ENCODE results near the gene HDGFL2. TPM values are rescaled to one million over a fixed set of nuclear protein-coding genes. Genes with fewer than 3 reads are reported as not detected.

HDGFL2 gene
- total and polyA plus RNA-seq, 4 donors: 3.4 to 15.7 (median 14.1) TPM

- H3K36me3 ChIP-seq (ENCODE audit: control insufficient read depth in 4 of 4, insufficient read depth in 3 of 4, low read depth in 1 of 4, low read length in 3 of 4): peaks cover 0 to 6% (median 3%) of the 10 kb centered on the region in 4 donors
These were observed 46.6 kb upstream of the HDGFL2 start for GRCh38 chr19:4425537-4425936.

GRCh38 chr19:4428326-4428975, 43.6 kb upstream of the HDGFL2 start:
- TF ChIP-seq, protein P1, sequence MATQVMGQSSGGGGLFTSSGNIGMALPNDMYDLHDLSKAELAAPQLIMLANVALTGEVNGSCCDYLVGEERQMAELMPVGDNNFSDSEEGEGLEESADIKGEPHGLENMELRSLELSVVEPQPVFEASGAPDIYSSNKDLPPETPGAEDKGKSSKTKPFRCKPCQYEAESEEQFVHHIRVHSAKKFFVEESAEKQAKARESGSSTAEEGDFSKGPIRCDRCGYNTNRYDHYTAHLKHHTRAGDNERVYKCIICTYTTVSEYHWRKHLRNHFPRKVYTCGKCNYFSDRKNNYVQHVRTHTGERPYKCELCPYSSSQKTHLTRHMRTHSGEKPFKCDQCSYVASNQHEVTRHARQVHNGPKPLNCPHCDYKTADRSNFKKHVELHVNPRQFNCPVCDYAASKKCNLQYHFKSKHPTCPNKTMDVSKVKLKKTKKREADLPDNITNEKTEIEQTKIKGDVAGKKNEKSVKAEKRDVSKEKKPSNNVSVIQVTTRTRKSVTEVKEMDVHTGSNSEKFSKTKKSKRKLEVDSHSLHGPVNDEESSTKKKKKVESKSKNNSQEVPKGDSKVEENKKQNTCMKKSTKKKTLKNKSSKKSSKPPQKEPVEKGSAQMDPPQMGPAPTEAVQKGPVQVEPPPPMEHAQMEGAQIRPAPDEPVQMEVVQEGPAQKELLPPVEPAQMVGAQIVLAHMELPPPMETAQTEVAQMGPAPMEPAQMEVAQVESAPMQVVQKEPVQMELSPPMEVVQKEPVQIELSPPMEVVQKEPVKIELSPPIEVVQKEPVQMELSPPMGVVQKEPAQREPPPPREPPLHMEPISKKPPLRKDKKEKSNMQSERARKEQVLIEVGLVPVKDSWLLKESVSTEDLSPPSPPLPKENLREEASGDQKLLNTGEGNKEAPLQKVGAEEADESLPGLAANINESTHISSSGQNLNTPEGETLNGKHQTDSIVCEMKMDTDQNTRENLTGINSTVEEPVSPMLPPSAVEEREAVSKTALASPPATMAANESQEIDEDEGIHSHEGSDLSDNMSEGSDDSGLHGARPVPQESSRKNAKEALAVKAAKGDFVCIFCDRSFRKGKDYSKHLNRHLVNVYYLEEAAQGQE (IDR thresholded peaks at IDR 0.05): no peak
- Histone ChIP-seq H3K27me3 (ENCODE audit: control insufficient read depth in 4 of 4, insufficient read depth in 4 of 4, low read length in 3 of 4) (no peaks in the 10 kb centered on the region), H3K36me3 (ENCODE audit: control insufficient read depth in 4 of 4, insufficient read depth in 3 of 4, low read depth in 1 of 4, low read length in 3 of 4) (peaks cover 0 to 7% (median 2%) of the 10 kb centered on the region in 4 donors), H3K4me1 (ENCODE audit: control insufficient read depth in 4 of 4, insufficient read depth in 4 of 4, low read length in 3 of 4) (no peaks in the 10 kb centered on the region), H3K4me3 (ENCODE audit: low read depth in 1 of 3, low read length in 3 of 3) (no peak overlapping the region), H3K27ac (ENCODE audit: low read depth in 1 of 2, low read length in 2 of 2) (no peak overlapping the region), H3K9ac (ENCODE audit: low read depth in 1 of 2, low read length in 2 of 2) (no peak overlapping the region), H3K9me3 (ENCODE audit: control insufficient read depth in 4 of 4, low read length in 3 of 4) (no peaks in the 10 kb centered on the region)
- DNase-seq (ENCODE audit: low spot score): no peak
- WGBS: 97% methylated on average over 20 of the region's 20 CpGs

More at GRCh38 chr19:4425537-4425936, 46.6 kb upstream of the HDGFL2 start:
- Histone ChIP-seq H3K4me3 (ENCODE audit: low read depth in 1 of 3, low read length in 3 of 3) (no peak overlapping the region), H3K9ac (ENCODE audit: low read depth in 1 of 2, low read length in 2 of 2) (no peak overlapping the region), H3K27me3 (ENCODE audit: control insufficient read depth in 4 of 4, insufficient read depth in 4 of 4, low read length in 3 of 4) (no peaks in the 10 kb centered on the region), H3K4me1 (ENCODE audit: control insufficient read depth in 4 of 4, insufficient read depth in 4 of 4, low read length in 3 of 4) (no peaks in the 10 kb centered on the region), H3K27ac (ENCODE audit: low read depth in 1 of 2, low read length in 2 of 2) (no peak overlapping the region), H3K9me3 (ENCODE audit: control insufficient read depth in 4 of 4, low read length in 3 of 4) (no peaks in the 10 kb centered on the region)
- DNase-seq (ENCODE audit: low spot score): no peak
- WGBS: 97% methylated on average over 6 of the region's 6 CpGs
- TF ChIP-seq HNF4A (conservative IDR thresholded peaks at IDR 0.05): no peak
- TF ChIP-seq NR2F2 (IDR thresholded peaks at IDR 0.05): no peak
- TF ChIP-seq ZBTB33 (IDR thresholded peaks at IDR 0.05): no peak
- TF ChIP-seq, protein P2, sequence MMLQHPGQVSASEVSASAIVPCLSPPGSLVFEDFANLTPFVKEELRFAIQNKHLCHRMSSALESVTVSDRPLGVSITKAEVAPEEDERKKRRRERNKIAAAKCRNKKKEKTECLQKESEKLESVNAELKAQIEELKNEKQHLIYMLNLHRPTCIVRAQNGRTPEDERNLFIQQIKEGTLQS (IDR thresholded peaks at IDR 0.05): no peak
- no peak for TF ChIP-seq FOXA1 (IDR thresholded peaks at IDR 0.05)
- TF ChIP-seq EGR1 (IDR thresholded peaks at IDR 0.05; ENCODE audit: low read depth in 2 of 2): no peak

DNA sequence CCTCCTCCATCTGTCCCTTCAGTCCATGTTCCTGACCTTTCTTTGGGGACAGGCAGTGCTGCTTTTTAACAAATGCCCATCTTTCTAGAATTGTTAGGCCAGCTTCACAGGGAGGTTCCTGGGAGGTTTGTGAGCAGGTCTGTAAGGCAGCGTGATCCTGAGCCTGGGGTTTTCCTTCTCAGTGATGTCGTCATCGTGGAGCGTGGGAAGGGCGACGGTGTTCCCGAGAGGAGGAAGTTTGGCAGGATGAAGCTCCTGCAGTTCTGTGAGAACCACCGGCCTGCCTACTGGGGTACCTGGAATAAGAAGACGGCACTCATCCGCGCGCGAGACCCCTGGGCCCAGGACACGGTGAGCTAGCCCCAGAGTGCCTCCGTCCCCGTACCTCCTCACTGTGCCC, 42.8 kb upstream of the HDGFL2 start:
- Histone ChIP-seq H3K27ac (ENCODE audit: low read depth in 1 of 2, low read length in 2 of 2) (no peak overlapping the region), H3K9me3 (ENCODE audit: control insufficient read depth in 4 of 4, low read length in 3 of 4) (no peaks in the 10 kb centered on the region), H3K36me3 (ENCODE audit: control insufficient read depth in 4 of 4, insufficient read depth in 3 of 4, low read depth in 1 of 4, low read length in 3 of 4) (peaks cover 0 to 5% (median 0%) of the 10 kb centered on the region in 4 donors), H3K4me1 (ENCODE audit: control insufficient read depth in 4 of 4, insufficient read depth in 4 of 4, low read length in 3 of 4) (no peaks in the 10 kb centered on the region), H3K27me3 (ENCODE audit: control insufficient read depth in 4 of 4, insufficient read depth in 4 of 4, low read length in 3 of 4) (no peaks in the 10 kb centered on the region), H3K9ac (ENCODE audit: low read depth in 1 of 2, low read length in 2 of 2) (no peak overlapping the region), H3K4me3 (ENCODE audit: low read depth in 1 of 3, low read length in 3 of 3) (no peak overlapping the region)
- TF ChIP-seq NR2F2 (IDR thresholded peaks at IDR 0.05): no peak
- no peak for TF ChIP-seq TAF1 (conservative IDR thresholded peaks at IDR 0.05)
- no peak for TF ChIP-seq FOXA2 (IDR thresholded peaks at IDR 0.05)
- no peak for TF ChIP-seq RAD21 (IDR thresholded peaks at IDR 0.05)
- TF ChIP-seq, protein P1 (IDR thresholded peaks at IDR 0.05): no peak
- no peak for TF ChIP-seq JUND (IDR thresholded peaks at IDR 0.05)
- TF ChIP-seq ZBTB33 (IDR thresholded peaks at IDR 0.05): no peak
- TF ChIP-seq HNF4G (IDR thresholded peaks at IDR 0.05): no peak
- no peak for TF ChIP-seq HNF4A (conservative IDR thresholded peaks at IDR 0.05)
- no peak for TF ChIP-seq FOXA1 (IDR thresholded peaks at IDR 0.05)
- TF ChIP-seq, protein P2 (IDR thresholded peaks at IDR 0.05): no peak
- TF ChIP-seq MAX (IDR thresholded peaks at IDR 0.05): no peak
- 96% methylated on average over 16 of the region's 16 CpGs for WGBS
- no peak for DNase-seq (ENCODE audit: low spot score)

Measured in liver (tissue), 9 donors.